Measurements from ENCODE around the gene SRSF9. TPM values are rescaled to one million over a fixed set of nuclear protein-coding genes. Genes with fewer than 3 reads are reported as not detected.

The SRSF9 gene
- total RNA-seq, 1 donor from 2014 or later, result 115 TPM

DNA sequence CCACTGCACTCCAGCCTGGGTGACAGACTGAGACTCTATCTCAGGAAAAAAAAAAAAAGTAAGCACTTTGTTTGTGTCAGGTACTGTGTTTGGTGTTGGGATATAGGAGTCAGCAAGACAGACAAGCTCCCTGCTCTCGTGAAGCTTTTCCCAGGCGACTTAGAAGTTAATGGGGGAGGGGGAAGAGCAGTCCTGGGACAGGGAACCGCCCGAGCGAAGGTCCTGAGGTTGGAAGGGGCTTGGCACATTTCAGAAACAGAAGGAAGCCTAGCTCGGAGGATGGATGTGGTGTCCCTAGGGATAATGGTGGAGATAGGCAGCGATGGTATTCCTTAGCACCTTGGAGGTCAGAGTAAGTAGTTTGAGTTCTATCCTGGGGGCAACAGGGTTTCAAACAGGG is 40.2 kb downstream of the SRSF9 start:
- H3K4me3 ChIP-seq, result no peak overlapping the region
- no peaks in the 10 kb centered on the region for H3K9me3 ChIP-seq
- H3K4me1 ChIP-seq, result peaks cover 5% of the 10 kb centered on the region
- DNase-seq (no peak), ATAC-seq (no peak)
- intact Hi-C loops (cut with DNase I), result no loop called here
- peaks cover 10% of the 10 kb centered on the region for H3K27me3 ChIP-seq (ENCODE audit: low read depth)
- no peak overlapping the region for H3K27ac ChIP-seq
- TF ChIP-seq, protein P1, sequence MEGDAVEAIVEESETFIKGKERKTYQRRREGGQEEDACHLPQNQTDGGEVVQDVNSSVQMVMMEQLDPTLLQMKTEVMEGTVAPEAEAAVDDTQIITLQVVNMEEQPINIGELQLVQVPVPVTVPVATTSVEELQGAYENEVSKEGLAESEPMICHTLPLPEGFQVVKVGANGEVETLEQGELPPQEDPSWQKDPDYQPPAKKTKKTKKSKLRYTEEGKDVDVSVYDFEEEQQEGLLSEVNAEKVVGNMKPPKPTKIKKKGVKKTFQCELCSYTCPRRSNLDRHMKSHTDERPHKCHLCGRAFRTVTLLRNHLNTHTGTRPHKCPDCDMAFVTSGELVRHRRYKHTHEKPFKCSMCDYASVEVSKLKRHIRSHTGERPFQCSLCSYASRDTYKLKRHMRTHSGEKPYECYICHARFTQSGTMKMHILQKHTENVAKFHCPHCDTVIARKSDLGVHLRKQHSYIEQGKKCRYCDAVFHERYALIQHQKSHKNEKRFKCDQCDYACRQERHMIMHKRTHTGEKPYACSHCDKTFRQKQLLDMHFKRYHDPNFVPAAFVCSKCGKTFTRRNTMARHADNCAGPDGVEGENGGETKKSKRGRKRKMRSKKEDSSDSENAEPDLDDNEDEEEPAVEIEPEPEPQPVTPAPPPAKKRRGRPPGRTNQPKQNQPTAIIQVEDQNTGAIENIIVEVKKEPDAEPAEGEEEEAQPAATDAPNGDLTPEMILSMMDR (IDR thresholded peaks at IDR 0.05), result no peak
- no peaks in the 10 kb centered on the region for H3K36me3 ChIP-seq

DNA sequence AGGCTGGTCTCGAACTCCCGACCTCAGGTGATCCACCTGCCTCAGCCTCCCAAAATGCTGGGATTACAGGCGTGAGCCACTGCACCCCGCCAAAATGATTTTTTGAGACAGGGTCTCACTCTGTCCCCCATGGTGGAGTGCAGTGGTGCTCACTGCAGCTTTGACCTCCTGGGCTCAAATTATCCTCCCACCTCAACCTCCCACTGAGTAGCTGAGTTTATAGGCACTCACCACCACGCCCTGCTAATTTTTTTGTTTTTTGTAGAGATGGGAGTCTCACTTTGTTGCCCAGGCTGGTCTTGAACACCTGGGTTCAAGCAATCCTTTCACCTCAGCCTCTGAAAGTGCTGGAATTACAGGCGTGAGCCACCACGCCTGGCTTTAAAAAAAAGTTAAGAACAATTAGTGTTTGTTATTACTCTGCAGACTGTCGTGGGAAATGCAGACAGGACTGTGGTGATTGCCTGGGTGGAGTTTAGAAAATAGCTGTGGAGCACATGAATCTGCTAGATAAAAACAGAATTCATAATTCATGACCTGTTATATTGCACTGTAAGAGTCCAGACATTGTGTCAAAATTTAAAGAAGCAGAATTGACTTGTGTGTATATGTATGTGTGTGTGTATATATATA is 40.8 kb downstream of the SRSF9 start:
- peaks cover 5% of the 10 kb centered on the region for H3K4me1 ChIP-seq
- no peak overlapping the region for H3K4me3 ChIP-seq
- no peaks in the 10 kb centered on the region for H3K36me3 ChIP-seq
- no peaks in the 10 kb centered on the region for H3K9me3 ChIP-seq
- DNase-seq (no peak), ATAC-seq (no peak)
- intact Hi-C loops (cut with DNase I), result no loop called here
- no peak overlapping the region for H3K27ac ChIP-seq
- H3K27me3 ChIP-seq (ENCODE audit: low read depth), result peaks cover 10% of the 10 kb centered on the region
- TF ChIP-seq, protein P1 (IDR thresholded peaks at IDR 0.05), result no peak

DNA sequence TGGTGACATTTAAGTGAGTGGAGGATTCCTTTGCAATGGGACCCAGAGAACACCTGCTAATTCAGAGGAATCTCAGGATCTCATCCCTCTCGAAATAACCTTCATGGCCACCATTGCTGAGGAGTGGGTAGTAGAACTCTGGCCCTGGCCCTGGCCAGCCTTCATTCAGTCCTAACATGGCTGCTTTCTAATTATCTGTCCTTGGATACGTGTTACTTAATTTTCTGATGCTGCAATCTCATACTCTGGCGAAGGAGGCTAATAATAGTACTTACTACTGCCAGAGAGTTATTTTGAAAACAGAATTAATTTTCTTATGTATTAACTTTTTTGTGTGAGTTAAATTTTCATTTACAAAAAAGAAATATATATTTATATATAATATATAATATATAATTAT is 43.8 kb downstream of the SRSF9 start:
- DNase-seq (no peak), ATAC-seq (no peak)
- Histone ChIP-seq H3K9me3 (no peaks in the 10 kb centered on the region), H3K27me3 (ENCODE audit: low read depth) (peaks cover 3% of the 10 kb centered on the region), H3K4me1 (peaks cover 5% of the 10 kb centered on the region), H3K36me3 (no peaks in the 10 kb centered on the region), H3K4me3 (no peak overlapping the region), H3K27ac (no peak overlapping the region)
- intact Hi-C loops (cut with DNase I), result no loop called here
- TF ChIP-seq, protein P1 (IDR thresholded peaks at IDR 0.05), result no peak

DNA sequence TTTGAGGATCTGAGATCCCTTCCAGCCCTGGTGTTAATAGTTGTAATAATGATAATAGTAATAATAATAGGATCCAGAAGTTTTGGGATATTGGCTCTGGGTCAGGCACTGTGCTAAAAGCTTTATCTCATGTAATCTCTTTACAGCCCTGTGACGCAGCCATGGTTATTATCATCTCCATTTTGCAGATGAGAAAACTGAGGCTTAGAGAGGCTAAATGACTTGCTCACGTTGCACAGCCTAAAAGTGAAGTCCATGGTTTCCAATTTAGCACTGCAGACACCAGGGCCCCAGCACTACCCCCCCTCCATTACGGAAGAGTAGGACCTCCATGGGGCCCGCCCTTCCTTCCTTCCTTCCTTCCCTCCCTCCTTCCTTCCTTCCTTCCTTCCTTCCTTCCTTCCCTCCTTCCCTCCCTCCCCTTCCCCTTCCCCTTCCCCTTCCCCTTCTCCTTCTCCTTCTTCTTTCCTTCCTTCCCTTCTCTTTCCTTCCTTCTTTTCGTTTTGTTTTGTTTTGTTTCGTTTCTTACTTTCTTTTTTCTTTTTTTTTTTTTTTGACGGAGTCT is 46.6 kb downstream of the SRSF9 start:
- no peak for ATAC-seq
- Histone ChIP-seq H3K9me3 (no peaks in the 10 kb centered on the region), H3K36me3 (no peaks in the 10 kb centered on the region), H3K4me3 (no peak overlapping the region), H3K27me3 (ENCODE audit: low read depth) (no peaks in the 10 kb centered on the region), H3K27ac (no peak overlapping the region), H3K4me1 (no peaks in the 10 kb centered on the region)
- intact Hi-C loops (cut with DNase I), result no loop called here
- no peak for DNase-seq
- TF ChIP-seq, protein P1 (IDR thresholded peaks at IDR 0.05), result no peak

DNA sequence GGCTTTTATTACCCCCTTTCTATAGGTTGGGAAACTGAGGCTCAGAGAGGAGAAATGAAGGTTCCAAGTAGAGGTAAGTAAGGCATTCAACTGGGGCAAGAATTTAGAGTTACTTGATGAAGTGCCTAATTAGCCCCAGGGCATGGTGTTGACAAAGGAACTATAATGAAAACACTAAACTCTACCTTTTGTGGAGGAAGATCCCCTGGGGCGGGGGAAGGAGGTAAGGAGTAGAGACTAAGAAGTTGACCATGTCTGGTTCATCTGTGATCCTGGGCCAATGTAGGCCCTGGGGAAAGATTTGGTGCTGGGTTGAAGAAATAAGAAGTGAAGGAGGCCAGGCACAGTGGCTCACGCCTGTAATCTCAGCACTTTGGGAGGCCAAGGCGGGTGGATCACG is 47.8 kb downstream of the SRSF9 start:
- Histone ChIP-seq H3K27ac (no peak overlapping the region), H3K27me3 (ENCODE audit: low read depth) (no peaks in the 10 kb centered on the region), H3K4me1 (no peaks in the 10 kb centered on the region), H3K9me3 (no peaks in the 10 kb centered on the region), H3K4me3 (no peak overlapping the region), H3K36me3 (no peaks in the 10 kb centered on the region)
- no peak for ATAC-seq
- TF ChIP-seq, protein P1 (IDR thresholded peaks at IDR 0.05), result no peak
- no peak for DNase-seq
- intact Hi-C loops (cut with DNase I), result no loop called here

All from lower lobe of right lung (tissue), 2 donors.